HFFc6 (cell line): ENCODE measurements around the gene GABRB3. TPM values are rescaled to one million over a fixed set of nuclear protein-coding genes. Genes with fewer than 3 reads are reported as not detected.

Experiments
- DNase-seq: peaks from one replicate; pipeline ENCODE4 v3.0.0-alpha.2; 2018
- H3K27ac Mint-ChIP-seq: 2 replicates; pipeline ENCODE4 v1.8.0; 2020; ENCODE audit warnings: mild to moderate bottlenecking, mixed read lengths
- H3K27me3 Mint-ChIP-seq: 2 replicates; pipeline ENCODE4 v1.8.0; 2021; ENCODE audit warnings: mild to moderate bottlenecking, moderate library complexity, mixed read lengths; ENCODE audit not compliant: insufficient read depth
- H3K36me3 Mint-ChIP-seq: 2 replicates; pipeline ENCODE4 v1.8.0; 2021; ENCODE audit warnings: low read depth, mixed read lengths
- H3K4me1 Mint-ChIP-seq: 2 replicates; pipeline ENCODE4 v1.8.0; 2020; ENCODE audit warnings: low read depth, mixed read lengths
- H3K4me3 Mint-ChIP-seq: 2 replicates; pipeline ENCODE4 v1.8.0; 2020; ENCODE audit warnings: mild to moderate bottlenecking, moderate library complexity, mixed read lengths
- H3K9me3 Mint-ChIP-seq: 2 replicates; pipeline ENCODE4 v1.8.0; 2020; ENCODE audit warnings: mild to moderate bottlenecking, mixed read lengths
- total RNA-seq, 6 experiments: library from RNA; stranded (reverse); fragmentation: NEBNext Ultra II Directional; extraction: Animal tissue kit (Norgen Biotek cat#: 25700); gene quantifications; 2 replicates in 1 of 6; 3 replicates in 5 of 6; pipeline ENCODE4 v1.2.3, GENCODE V29; 2021
- TF ChIP-seq, protein P1 (sequence below): fragments of 200-600 bp; sonication (generic); IDR thresholded peaks from 2 replicates; pipeline ENCODE4 v1.5.0; 2021; ENCODE audit warnings: antibody characterized with exemption, mild to moderate bottlenecking

The GABRB3 gene
- total RNA-seq, 6 experiments from 2014 or later = 0.46 to 5.2 (median 0.92) TPM

DNA sequence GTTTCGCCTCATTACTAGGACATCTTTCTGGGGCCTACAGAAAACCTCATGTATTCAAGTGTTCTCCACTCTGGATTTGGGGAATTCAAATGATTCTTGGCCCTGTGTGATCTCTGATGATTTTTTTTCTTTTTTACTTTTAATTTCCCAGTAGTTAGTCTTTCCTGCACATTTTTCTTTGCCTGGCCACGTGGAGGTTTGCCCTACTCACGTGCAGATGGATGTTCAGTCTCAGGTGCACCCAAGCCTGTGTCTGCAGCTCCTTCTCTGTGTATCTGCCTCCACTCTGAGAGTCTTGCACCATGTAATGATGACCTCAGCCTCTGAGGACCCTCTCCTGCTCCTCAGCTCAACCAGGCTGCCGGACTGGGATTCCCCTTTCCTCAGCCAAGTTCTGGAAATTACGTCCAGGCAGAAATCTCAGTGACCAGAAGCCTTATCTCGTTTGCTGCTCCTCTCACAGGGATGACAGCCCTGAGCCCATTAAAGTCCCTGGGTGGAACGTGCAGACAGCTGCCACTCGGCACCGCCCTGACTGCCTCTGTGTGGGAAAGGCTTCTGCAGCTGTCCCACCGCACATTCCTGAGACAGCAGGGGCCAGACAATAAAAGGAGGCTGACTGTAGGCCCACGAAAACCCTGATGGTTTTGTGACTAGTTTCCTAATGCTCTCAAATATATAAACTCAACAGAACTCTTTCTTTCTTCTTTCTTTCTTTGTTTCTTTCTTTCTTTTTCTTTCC is 31.4 kb upstream of the GABRB3 start:
- H3K9me3 Mint-ChIP-seq = peaks cover 16% of the 10 kb centered on the region
- no peak overlapping the region for H3K4me3 Mint-ChIP-seq
- peaks cover 2% of the 10 kb centered on the region; the same call in 1 of the 2 replicates for H3K27me3 Mint-ChIP-seq
- no peak overlapping the region for H3K27ac Mint-ChIP-seq
- no peaks in the 10 kb centered on the region for H3K4me1 Mint-ChIP-seq
- H3K36me3 Mint-ChIP-seq = no peaks in the 10 kb centered on the region
- TF ChIP-seq, protein P1, sequence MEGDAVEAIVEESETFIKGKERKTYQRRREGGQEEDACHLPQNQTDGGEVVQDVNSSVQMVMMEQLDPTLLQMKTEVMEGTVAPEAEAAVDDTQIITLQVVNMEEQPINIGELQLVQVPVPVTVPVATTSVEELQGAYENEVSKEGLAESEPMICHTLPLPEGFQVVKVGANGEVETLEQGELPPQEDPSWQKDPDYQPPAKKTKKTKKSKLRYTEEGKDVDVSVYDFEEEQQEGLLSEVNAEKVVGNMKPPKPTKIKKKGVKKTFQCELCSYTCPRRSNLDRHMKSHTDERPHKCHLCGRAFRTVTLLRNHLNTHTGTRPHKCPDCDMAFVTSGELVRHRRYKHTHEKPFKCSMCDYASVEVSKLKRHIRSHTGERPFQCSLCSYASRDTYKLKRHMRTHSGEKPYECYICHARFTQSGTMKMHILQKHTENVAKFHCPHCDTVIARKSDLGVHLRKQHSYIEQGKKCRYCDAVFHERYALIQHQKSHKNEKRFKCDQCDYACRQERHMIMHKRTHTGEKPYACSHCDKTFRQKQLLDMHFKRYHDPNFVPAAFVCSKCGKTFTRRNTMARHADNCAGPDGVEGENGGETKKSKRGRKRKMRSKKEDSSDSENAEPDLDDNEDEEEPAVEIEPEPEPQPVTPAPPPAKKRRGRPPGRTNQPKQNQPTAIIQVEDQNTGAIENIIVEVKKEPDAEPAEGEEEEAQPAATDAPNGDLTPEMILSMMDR = no peak
- no peak for DNase-seq

DNA sequence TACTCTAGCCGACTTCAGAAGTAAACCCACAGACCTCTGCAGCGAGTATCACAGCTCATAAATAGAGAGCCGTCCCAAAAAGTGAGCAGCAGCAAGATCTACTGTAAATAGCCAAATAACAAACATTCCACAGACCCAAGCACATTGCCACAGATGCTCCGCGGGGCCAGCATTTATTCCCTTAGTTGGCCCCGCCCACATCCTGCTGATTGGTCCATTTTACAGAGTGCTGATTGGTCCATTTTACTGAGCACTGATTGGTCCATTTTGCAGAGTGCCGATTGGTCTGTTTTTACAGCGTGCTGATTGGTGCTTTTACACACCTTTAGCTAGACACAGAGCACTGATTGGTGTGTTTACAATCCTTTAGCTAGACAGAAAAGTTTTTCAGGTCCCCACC is 17.3 kb upstream of the GABRB3 start:
- H3K36me3 Mint-ChIP-seq = no peaks in the 10 kb centered on the region
- TF ChIP-seq, protein P1 = no peak
- H3K27ac Mint-ChIP-seq = no peak overlapping the region
- no peak for DNase-seq
- peaks cover 30% of the 10 kb centered on the region for H3K9me3 Mint-ChIP-seq
- H3K4me3 Mint-ChIP-seq = no peak overlapping the region
- no peaks in the 10 kb centered on the region; the same call in 1 of the 2 replicates for H3K27me3 Mint-ChIP-seq
- no peaks in the 10 kb centered on the region for H3K4me1 Mint-ChIP-seq

DNA sequence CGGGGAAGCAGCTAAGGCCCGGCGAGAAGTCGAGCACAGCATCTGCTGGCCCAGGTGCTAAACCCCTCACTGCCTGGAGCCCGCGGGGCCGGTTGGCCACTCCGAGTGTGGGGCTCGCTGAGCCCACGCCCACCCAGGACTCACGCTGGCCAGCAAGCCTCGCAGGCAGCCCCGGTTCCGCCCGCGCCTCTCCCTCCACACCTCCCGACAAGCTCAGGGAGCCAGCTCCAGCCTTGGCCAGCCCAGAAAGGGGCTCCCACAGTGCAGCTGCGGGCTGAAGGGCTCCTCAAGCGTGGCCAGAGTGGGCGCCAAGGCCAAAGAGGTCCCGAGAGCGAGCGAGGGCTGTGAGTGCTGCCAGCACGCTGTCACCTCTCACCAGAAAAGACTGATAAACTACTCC is 8.9 kb upstream of the GABRB3 start:
- Mint-ChIP-seq H3K4me1 (no peaks in the 10 kb centered on the region), H3K27ac (no peak overlapping the region), H3K36me3 (no peaks in the 10 kb centered on the region), H3K9me3 (peaks cover 26% of the 10 kb centered on the region), H3K4me3 (no peak overlapping the region), H3K27me3 (no peaks in the 10 kb centered on the region; the same call in none of the 2 replicates)
- DNase-seq = no peak
- TF ChIP-seq, protein P1 = no peak

DNA sequence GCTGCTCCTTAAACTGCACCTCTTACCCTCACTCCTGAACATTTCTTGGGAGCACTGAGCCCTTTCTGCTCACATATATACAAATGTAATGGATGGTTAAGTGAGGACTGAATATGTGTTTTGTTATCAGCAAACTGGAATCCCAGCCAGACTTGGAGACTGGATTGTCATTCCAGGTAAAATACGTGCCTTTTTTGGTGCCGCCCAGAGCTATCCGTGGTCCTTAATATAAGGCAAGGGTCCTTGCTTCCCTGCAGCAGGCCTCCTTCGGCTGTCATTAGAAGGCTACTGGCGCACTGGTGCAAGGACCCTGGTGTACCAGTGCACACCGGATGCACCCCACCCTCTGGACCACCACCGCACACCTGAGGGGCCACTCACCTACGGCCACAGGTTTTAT is 1.1 kb upstream of the GABRB3 start:
- Mint-ChIP-seq H3K4me3 (no peak overlapping the region; the same call in 1 of the 2 replicates), H3K36me3 (no peaks in the 10 kb centered on the region; the same call in 1 of the 2 replicates), H3K9me3 (peaks cover 10% of the 10 kb centered on the region; the same call in 1 of the 2 replicates), H3K27me3 (peaks cover 5% of the 10 kb centered on the region; the same call in 1 of the 2 replicates), H3K4me1 (no peaks in the 10 kb centered on the region), H3K27ac (no peak overlapping the region)
- DNase-seq = no peak
- TF ChIP-seq, protein P1 = no peak

DNA sequence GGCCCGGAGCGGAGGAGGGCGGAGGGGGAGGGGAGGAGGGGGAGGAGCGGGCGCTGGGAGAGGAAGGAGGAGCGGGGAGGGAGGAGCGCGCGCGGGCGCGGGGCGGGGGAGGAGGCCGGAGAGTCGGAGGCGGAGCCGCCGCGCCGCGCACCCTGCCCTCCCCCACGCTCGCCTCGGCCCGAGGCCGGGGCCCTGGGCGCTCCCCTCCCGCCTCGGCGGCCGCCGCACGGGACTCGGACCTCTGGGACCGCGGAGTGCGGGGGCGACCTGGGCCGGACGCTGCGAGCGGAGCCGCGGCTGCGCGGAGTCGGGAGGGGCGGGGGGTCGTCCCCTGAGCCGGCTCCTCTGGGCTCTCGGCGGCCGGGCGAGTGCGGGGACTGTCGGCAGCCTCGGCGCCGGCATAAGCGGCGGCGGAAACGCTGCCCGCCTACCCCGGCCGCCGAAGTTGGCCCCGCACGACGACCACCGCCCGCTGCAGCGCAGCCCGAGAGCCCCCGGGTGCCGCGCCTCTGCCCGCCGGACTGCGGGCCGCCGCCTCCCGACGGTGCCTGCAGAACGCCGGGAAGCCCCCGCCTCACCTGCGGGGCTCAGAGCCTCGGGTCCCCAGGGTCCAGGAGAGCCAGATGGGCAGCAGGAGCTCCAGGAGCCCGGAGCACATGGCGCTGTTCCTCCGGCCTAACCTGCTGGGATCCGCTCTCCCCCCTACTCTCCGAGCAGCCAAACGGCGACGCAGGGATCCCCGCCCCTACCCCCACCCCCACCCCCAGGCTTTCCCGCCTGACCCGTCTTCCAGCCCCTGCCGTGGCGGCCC is 406 bp upstream of the GABRB3 start:
- peaks cover 5% of the 10 kb centered on the region; the same call in 1 of the 2 replicates for H3K27me3 Mint-ChIP-seq
- no peak overlapping the region for H3K27ac Mint-ChIP-seq
- H3K36me3 Mint-ChIP-seq = no peaks in the 10 kb centered on the region; the same call in 1 of the 2 replicates
- TF ChIP-seq, protein P1 = no peak
- peaks cover 8% of the 10 kb centered on the region; the same call in 1 of the 2 replicates for H3K9me3 Mint-ChIP-seq
- DNase-seq = no peak
- no peaks in the 10 kb centered on the region for H3K4me1 Mint-ChIP-seq
- no peak overlapping the region; the same call in 1 of the 2 replicates for H3K4me3 Mint-ChIP-seq
